ENCODE data around the gene GMNN. TPM values are rescaled to one million over a fixed set of nuclear protein-coding genes. Genes with fewer than 3 reads are reported as not detected.
A peak's percentile ranks its signal among the peaks of the same experiment; 100 is the strongest.

Gene GMNN
- total and polyA plus RNA-seq, 2 experiments from 2014 or later, result 88.2 to 202 TPM

DNA sequence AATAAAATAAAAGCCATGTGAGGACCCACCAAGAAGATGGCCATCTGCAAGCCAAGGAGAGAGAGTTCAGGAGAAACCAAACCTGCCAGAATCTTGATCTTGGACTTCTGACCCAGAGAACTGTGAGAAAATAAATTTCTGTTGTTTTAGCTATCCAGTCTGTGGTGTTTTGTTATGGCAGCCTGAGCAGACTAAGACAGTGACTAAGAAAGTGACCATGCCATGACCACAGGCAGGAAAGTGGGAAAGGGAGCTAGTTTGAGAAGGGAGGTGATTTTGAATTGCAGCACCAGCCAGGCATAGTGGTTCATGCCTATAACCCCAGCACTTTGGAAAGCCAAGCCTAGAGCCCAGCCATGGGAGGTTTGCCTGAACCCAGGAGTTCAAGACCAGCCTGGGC lies 33.9 kb upstream of the GMNN start:
- Mint-ChIP-seq H3K4me3 (no peak overlapping the region), H3K9me3 (no peaks in the 10 kb centered on the region), H3K27ac (no peak overlapping the region), H3K36me3 (ENCODE audit: low read depth) (no peaks in the 10 kb centered on the region), H3K27me3 (ENCODE audit: insufficient read depth, low read depth, poor library complexity) (no peaks in the 10 kb centered on the region), H3K4me1 (no peaks in the 10 kb centered on the region)
- Histone ChIP-seq H2AFZ (0 out of 2 replicates have a peak overlapping the region, but pooled peaks have one; percentile 10), H3K36me3 (ENCODE audit: insufficient read depth) (no peaks in the 10 kb centered on the region), H3K4me1 (ENCODE audit: insufficient read depth) (no peaks in the 10 kb centered on the region), H3K4me3 (no peak overlapping the region), H4K20me1 (replicated peaks; ENCODE audit: insufficient read depth) (no peaks in the 10 kb centered on the region), H3K27me3 (ENCODE audit: insufficient read depth) (no peaks in the 10 kb centered on the region), H3K9me2 (ENCODE audit: insufficient read depth) (peaks cover 8% of the 10 kb centered on the region; the same call in 1 of the 2 replicates), H3K4me2 (no peak overlapping the region), H3K27ac (ENCODE audit: low read depth) (no peak overlapping the region), H3K79me2 (replicated peaks; ENCODE audit: insufficient read depth) (no peaks in the 10 kb centered on the region), H3F3A (replicated peaks; ENCODE audit: low read depth) (no peaks in the 10 kb centered on the region)
- TF ChIP-seq CREB1 (CRISPR knock-in tag; IDR thresholded peaks at IDR 0.05; ENCODE audit: low read depth) (no peak), POLR2AphosphoS5 (IDR thresholded peaks at IDR 0.05; ENCODE audit: low read depth) (no peak), EZH2 (IDR thresholded peaks at IDR 0.05; ENCODE audit: low read depth, unreplicated experiment) (no peak), ZNF331 (CRISPR knock-in tag; IDR thresholded peaks at IDR 0.05; ENCODE audit: low read depth) (no peak)
- TF ChIP-seq, protein P1, sequence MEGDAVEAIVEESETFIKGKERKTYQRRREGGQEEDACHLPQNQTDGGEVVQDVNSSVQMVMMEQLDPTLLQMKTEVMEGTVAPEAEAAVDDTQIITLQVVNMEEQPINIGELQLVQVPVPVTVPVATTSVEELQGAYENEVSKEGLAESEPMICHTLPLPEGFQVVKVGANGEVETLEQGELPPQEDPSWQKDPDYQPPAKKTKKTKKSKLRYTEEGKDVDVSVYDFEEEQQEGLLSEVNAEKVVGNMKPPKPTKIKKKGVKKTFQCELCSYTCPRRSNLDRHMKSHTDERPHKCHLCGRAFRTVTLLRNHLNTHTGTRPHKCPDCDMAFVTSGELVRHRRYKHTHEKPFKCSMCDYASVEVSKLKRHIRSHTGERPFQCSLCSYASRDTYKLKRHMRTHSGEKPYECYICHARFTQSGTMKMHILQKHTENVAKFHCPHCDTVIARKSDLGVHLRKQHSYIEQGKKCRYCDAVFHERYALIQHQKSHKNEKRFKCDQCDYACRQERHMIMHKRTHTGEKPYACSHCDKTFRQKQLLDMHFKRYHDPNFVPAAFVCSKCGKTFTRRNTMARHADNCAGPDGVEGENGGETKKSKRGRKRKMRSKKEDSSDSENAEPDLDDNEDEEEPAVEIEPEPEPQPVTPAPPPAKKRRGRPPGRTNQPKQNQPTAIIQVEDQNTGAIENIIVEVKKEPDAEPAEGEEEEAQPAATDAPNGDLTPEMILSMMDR (conservative IDR thresholded peaks at IDR 0.05; ENCODE audit: low read depth in 2 of 2), result no peak
- TF ChIP-seq, protein P2, sequence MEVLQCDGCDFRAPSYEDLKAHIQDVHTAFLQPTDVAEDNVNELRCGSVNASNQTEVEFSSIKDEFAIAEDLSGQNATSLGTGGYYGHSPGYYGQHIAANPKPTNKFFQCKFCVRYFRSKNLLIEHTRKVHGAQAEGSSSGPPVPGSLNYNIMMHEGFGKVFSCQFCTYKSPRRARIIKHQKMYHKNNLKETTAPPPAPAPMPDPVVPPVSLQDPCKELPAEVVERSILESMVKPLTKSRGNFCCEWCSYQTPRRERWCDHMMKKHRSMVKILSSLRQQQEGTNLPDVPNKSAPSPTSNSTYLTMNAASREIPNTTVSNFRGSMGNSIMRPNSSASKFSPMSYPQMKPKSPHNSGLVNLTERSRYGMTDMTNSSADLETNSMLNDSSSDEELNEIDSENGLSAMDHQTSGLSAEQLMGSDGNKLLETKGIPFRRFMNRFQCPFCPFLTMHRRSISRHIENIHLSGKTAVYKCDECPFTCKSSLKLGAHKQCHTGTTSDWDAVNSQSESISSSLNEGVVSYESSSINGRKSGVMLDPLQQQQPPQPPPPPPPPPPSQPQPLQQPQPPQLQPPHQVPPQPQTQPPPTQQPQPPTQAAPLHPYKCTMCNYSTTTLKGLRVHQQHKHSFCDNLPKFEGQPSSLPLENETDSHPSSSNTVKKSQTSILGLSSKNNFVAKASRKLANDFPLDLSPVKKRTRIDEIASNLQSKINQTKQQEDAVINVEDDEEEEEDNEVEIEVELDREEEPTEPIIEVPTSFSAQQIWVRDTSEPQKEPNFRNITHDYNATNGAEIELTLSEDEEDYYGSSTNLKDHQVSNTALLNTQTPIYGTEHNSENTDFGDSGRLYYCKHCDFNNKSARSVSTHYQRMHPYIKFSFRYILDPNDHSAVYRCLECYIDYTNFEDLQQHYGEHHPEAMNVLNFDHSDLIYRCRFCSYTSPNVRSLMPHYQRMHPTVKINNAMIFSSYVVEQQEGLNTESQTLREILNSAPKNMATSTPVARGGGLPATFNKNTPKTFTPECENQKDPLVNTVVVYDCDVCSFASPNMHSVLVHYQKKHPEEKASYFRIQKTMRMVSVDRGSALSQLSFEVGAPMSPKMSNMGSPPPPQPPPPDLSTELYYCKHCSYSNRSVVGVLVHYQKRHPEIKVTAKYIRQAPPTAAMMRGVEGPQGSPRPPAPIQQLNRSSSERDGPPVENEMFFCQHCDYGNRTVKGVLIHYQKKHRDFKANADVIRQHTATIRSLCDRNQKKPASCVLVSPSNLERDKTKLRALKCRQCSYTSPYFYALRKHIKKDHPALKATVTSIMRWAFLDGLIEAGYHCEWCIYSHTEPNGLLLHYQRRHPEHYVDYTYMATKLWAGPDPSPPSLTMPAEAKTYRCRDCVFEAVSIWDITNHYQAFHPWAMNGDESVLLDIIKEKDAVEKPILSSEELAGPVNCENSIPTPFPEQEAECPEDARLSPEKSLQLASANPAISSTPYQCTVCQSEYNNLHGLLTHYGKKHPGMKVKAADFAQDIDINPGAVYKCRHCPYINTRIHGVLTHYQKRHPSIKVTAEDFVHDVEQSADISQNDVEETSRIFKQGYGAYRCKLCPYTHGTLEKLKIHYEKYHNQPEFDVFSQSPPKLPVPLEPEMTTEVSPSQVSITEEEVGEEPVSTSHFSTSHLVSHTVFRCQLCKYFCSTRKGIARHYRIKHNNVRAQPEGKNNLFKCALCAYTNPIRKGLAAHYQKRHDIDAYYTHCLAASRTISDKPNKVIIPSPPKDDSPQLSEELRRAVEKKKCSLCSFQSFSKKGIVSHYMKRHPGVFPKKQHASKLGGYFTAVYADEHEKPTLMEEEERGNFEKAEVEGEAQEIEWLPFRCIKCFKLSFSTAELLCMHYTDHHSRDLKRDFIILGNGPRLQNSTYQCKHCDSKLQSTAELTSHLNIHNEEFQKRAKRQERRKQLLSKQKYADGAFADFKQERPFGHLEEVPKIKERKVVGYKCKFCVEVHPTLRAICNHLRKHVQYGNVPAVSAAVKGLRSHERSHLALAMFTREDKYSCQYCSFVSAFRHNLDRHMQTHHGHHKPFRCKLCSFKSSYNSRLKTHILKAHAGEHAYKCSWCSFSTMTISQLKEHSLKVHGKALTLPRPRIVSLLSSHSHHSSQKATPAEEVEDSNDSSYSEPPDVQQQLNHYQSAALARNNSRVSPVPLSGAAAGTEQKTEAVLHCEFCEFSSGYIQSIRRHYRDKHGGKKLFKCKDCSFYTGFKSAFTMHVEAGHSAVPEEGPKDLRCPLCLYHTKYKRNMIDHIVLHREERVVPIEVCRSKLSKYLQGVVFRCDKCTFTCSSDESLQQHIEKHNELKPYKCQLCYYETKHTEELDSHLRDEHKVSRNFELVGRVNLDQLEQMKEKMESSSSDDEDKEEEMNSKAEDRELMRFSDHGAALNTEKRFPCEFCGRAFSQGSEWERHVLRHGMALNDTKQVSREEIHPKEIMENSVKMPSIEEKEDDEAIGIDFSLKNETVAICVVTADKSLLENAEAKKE (CRISPR knock-in tag; IDR thresholded peaks at IDR 0.05), result no peak
- TF ChIP-seq, protein P3, sequence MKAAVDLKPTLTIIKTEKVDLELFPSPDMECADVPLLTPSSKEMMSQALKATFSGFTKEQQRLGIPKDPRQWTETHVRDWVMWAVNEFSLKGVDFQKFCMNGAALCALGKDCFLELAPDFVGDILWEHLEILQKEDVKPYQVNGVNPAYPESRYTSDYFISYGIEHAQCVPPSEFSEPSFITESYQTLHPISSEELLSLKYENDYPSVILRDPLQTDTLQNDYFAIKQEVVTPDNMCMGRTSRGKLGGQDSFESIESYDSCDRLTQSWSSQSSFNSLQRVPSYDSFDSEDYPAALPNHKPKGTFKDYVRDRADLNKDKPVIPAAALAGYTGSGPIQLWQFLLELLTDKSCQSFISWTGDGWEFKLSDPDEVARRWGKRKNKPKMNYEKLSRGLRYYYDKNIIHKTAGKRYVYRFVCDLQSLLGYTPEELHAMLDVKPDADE (IDR thresholded peaks at IDR 0.05), result no peak
- ATAC-seq, result no peak
- no peak for DNase-seq (ENCODE audit: low spot score)
